Inflammatory macrophage treated with lipopolysaccharide for 4 hours (primary cell): Measurements from ENCODE around the gene EZR.
A peak's percentile ranks its signal among the peaks of the same experiment; 100 is the strongest.
"Not testable (repeated sequence)": the region's sequence is repeated elsewhere in the genome, so short reads cannot be mapped to it uniquely, and the experiment has no call there.

Source experiments
- DNase-seq: peaks from one replicate; pipeline ENCODE4 v3.0.0-alpha.2; 2020

The EZR gene

DNA sequence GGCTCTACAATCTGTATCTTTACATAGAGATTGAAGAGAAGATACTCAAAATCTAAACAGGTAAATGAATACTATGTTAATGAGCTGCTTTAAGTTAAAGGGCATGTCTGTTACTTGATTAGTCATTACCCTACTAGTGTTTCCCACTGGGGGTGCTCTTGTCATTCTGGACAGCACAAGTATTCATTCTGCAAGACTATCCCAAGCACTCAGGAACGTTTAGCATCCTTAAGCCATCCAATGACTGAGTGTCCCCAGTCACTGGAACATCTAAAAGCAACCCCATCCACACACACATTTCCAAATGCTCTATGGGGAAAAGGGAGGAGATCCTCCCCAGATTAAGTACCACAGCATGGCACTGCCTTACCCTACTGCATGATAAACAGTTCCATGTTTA lies 25.7 kb downstream of the EZR start:
- peak; percentile 38 for DNase-seq

DNA sequence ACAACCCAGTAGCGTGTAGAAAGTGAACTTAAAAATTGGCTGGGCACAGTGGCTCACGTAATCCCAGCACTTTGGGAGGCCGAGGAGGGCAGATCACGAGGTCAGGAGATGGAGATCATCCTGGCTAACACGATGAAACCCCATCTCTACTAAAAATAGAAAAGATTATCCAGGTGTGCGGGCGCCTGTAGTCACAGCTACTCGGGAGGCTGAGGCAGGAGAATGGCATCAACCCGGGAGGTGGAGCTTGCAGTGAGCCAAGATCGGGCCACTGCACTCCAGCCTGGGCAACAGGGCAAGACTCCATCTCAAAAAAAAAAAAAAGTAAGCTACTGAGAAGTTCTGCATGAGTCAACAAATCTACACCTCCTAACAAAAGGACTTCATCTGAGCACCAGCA lies 26.7 kb downstream of the EZR start:
- DNase-seq = not testable (repeated sequence)

DNA sequence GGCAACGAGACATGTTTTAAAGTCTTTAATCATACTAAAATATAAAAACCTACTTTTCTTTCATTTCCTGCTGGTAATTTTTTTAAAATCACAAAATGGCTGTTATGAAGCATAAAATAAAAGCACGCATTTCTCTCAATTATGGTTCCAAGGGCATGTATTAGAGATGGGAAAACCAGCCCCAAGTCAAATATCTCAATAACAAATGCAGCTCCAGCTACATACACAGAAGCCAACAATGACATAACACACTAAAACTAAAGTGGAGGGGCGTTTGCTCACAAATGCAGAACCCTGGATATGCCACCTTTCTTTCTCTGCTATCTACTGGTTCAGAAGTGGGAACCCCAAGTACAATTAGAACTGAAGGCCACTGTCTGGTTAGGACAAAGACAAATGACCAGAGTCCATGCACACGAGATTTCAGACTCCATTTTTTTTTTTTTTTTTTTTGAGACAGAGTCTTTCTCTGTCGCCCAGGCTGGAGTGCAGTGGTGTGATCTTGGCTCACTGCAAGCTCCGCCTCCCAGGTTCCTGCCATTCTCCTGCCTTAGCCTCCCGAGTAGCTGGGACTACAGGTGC lies 27.8 kb downstream of the EZR start:
- DNase-seq = no peak

DNA sequence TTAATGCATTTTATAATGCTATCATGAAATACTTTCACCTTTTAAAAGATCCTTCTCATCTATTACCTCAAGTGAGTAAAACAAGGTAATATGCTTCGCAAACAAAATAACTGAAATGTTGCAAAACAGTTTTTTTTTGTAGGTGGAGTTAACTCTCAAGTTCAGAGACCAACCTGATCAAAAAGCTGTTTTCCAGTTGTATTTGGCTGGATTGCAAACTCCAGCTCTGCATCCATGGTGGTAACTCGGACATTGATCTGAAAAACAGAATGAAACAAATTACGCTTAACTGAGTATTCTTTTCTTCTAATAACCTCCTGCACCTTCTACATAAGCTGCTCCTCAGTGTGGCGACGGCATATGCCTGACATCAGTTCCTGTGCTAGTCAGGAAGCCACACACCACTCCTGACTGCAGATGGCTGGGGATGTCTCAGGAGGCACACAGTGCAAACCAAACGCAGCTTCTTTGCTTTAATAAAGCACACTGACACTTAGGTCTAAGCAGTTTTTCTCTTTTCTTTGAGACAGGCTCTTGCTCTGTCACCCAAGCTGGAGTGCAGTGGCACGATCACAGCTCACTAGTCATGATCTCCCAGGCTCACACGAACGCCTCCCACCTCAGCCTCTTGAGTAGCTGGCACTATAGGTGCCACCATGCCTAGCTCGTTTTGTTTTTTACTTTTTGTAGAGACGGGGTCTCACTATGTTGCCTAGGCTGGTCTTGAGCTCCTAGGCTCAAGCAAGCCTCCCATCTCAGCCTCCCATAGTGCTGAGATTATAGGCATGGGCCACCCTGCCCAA lies 29.9 kb downstream of the EZR start:
- DNase-seq = no peak

DNA sequence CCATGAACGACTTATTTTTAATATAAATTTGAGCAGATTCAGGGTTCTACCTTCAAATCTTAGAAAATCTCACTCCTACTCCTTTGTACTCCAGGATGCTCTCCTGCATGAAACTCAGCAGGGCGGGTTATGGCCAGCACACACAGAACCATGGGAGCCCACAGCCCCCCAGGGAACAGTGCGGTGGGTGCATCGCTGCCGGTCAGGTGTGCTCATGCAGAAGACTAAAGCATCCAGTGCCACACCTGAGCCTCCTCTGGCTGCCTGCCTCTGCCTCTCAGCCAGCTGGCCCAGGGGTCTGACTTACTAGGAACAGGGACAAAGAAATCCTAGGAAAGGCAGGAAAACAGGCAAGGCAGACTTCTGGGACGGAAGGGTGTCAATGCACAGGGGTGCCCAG lies 31.8 kb downstream of the EZR start:
- DNase-seq = no peak

DNA sequence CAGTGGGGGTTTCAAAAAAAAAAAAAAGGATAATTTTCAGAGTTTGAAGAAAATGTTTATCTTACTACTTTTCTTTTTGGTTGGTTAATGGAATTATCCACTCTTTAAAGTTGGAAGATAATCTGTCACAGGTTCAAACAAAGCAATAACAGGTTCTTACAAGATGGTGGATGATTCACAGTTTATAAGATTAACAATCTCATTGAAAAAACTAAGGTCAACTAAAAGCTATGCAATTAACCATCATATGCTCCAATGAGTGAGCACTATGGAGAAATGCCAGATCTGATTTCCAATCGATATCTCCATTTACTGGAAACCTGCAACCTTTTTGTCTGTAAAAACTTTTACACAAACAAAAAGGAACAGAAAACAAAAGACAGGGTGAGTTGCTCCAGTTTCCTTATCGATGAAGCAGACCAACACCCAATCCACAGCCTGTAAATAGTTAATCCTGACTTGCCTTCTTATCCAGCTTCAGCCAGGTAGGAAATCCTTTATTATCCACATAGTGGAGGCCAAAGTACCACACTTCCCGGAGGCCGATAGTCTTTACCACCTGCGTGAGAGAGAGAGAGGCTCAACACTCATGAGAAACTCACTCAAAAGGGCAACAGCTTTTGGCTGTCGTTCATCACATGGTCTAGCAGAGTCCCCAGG lies 32.4 kb downstream of the EZR start:
- DNase-seq = no peak

DNA sequence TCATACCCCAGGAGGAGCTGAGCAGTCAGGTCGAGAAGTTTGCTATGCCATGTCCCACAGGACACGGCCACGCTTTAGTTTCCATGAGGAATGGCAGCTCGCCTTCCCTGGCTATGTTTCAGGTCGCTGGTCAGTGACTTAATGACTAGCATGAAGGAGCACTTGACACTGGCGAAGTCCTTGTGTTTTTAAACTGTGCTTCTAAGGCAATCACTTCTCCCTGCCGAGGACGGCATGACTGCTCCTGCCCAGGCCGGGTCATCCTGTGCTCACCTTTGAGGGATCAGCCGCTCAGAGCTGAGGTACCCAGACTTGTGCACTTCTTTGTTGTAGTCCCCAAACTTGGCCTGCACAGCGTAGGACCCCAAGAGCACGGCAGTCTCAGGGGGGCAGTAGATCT lies 34.1 kb downstream of the EZR start:
- no peak for DNase-seq

DNA sequence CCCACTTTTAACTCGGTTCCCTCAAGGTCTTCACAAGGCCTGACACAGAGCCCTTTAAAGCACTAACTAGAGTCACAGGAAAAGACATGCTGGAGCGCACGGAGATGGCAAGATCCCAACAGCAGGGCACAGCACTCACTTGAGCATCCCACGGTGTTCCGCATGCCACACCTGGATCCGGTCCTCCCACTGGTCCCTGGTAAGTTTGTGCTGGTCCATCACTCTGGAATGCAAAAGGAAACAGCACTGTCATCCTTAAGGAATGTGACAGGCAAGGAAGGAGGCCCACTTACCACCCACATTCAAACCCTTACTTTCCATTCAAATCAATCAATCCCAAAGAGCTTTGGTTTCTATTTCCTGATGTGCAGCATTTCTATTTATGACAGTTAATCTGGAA lies 34.7 kb downstream of the EZR start:
- no peak for DNase-seq

DNA sequence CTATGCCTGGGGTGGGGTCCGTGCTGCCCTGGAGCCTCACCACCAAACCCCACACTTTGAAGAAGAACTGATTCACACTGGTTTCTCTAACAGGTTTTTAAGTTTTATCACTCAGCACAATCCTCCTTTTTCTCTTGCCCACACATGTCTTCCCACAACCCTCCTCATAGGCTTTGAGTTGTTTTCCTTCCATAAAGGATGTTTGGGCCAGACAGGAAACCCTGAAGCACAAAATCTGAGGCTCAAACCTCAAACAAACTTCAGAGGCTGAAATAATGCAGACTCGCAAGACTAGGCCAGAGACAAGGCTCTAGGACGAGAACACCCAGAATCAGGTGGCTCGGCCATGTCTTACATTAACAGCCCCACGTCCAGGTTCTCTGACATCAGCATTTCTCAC lies 35.3 kb downstream of the EZR start:
- DNase-seq = no peak

DNA sequence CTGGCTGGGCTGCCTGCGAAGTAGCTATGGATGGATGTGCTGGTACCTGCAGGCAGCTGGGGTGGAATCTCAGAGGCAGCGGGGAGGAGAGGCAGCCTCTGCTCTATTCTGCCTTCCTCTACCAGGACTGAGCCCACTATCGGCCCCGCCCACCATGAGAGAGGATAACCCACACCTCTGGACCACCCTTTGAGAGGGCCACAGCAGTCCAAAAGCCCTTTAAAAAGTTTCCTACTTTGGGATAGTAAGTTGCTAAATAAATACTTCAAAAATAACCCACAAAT lies 36.1 kb downstream of the EZR start:
- DNase-seq = no peak

DNA sequence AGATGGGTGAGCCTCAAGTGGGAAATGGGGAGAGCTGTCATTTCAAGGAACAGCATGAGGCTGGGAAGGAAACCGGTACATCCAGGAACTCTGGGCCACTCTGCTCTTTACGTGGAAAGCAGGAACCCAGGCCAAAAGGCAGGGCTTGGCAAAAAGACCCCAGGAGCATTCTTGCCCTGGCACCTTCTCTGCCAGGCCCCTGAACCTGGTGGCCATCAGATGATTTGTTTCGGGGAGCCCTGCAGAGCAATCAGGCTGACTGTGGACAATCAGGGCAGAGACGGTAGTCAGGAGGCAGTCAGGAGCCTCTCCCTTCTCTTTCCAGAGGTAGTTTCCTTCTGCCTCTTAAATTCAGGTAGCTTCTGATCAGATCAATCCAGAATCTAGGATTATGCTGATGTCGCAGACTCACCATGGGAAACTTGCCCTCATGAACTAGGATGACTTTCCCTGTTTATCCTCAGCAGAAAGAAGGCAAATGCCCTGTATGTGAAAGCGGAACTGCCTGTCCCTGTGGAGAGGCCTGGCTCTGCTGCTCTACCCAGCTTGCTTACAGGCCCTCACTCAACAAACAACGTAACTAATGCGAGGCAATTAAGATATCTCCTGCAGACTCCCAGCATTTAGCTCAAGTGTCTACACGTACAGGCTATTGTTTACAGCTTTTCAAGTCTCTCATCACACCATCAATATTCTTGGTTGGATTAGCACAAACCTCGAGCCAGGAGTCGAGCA lies 36.6 kb downstream of the EZR start:
- DNase-seq = no peak

DNA sequence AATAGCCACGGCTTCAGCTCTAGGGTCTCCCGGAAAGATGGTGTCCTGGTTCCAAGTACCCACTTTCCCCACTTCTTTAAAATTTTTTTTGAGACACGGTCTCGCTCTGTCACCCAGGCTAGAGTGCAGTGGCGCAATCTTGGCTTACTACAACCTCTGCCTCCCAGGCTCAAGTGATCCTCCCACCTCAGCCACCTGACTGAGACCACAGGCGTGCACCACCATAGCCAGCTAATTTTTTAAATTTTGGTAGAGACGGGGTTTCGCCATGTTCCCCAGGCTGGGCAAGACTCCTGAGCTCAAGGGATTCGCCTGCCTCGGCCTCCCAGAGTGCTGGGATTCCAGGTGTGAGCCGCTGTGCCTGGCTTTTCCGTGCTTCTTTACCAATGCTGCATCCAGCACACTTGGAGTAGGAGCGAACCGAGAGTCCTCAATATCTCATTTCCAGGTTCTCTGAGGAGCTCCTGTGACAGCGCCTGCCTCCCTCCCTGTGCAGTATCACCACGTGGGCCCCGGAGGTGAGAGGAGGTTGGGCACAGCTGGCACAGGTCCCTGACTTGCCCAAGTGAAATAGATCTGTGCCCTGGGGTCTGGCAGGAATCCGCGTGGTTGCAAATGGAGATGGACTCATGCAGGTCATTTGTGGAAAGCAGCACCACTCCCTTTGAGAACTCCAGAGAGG lies 37.3 kb downstream of the EZR start:
- DNase-seq = no peak

DNA sequence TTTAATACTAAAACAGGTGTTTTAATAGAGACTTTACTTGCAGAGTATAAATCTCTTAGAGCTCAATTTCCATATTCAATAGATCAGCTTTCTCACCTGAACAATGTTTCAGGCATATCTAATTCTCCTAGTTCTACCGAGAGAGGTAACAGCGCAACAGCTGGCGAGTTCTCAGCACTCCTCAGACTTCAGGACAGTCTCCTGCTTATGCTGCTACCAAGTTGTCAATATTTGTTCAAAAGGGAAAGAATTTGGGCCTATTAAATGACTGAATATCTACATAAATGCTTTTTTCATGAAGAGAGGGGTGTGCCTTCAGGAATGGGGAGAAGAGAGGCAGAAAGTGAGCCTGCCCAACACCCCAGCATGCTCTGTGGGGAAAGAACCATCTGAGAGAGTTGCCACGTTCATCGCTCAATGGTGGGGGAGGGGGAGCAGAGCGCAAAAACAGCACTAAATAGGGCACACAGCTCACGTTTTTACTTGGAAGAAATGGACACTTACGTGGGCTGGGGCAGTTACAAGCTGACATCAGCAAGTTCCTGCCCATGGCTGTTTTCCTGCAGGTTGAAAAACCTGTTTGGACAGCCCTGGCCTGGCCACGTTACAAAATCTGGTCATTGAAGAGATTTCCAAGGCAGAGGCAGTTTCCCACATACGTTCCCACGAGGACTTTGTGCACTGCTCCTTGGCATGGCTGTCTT lies 38.0 kb downstream of the EZR start:
- DNase-seq = no peak

DNA sequence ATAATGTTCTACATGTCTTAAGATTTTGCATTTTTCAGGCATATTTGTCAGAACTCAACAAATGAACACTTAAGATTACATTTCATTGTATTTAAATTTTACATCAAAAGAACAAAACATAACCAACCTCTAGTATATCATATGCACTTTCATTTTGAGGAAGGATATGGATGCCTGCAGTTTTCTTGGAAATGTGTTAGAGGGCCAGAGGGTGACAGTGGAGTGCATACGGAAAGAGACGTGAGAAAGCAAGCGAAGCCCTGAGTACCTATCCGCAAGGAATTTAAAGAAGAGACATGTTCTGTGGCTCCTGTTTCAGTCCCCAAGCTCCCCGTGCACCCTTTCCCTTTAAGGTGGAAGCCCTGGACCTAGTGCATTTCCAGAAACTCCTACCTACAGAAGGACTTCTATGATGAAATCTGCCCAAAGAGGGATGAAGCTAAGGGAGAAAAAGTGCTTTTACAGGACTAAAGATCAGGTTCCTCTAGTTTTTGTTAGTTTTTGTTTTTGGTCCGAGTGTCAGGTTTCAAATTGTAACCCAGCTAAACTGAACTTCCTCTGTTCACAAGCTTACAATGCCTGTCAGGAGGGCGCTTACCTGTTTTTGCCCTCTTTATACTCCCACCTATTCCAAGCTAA lies 38.8 kb downstream of the EZR start:
- no peak for DNase-seq

DNA sequence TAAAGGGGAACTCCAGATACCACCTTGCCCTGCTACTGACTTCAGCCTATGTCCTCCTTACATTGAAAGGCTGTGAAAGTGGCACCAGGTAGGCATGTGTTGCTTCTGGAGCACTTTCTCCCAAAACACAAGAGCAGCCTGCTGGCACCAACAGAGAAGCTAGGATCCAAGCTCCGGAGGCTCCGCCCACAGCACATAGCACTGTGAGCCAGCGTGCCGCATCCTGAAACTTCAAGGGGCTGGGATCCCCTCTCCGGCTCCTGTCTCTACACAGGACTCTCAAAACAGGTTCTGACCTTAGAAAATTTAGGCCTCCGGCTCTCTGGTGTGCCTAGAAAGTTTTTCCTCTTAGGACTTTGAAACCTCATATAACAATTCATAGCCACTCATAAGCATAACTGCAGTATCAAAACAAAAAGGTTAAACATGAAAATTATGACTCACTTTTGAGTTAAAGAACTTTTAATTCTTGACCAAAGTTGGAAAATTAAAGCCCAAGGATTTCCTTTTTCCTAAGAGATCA lies 41.1 kb downstream of the EZR start:
- DNase-seq = no peak

DNA sequence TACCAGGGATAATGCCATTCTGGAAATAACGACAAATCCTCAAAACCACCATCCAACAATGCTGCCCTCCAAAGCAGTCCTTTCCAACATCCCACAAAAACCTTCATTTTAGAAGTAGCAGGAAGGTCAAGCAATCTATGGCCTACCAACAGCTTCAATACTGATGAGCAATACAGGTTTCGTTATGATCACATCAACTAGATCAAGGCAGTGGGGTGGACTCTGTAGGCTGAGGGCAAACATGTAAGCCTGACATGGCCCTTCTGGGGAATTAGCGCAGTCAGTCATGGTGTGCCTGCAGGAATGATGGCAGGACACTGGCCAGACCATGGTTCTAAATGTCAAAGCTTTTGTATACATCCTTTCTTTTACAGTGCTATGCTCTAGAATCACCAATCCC lies 41.7 kb downstream of the EZR start:
- DNase-seq = no peak

DNA sequence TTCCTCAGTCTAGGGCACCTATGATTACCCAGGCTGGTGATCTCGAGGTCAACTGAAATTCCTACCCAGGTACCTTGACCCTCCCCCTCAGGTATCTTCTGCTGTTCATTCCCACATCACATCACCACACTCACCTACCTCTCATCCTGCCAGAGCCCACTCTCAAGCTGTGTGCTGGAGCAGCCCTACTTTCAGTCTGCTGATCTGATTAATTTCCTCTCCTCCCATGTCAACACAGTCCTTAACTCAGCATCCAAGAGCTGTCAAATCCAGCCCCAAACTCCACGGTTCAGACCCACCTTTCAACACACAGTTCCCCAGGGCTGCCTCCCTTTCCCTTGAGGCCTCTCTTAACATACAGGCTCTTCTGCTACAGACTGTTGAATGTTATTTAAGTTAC lies 42.4 kb downstream of the EZR start:
- DNase-seq = no peak

DNA sequence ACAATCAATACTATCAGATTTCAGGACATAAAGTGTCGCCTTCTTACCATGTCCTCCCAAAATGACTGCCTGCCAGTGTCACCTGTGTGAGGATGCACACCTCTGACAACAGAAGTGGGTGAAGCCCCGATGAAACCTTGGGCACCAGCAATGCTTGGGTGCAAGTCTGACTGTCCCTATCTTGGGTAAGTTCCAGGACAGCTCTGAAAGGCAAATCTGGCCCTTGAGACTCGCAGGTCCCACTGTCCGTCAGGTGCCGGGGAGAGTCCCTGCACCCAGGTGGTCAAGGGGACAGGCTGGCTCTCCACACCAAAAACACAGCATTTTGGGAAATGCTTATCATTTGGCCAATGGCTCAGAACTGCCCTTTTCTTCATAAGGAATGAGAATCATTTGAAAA lies 43.3 kb downstream of the EZR start:
- DNase-seq = no peak

DNA sequence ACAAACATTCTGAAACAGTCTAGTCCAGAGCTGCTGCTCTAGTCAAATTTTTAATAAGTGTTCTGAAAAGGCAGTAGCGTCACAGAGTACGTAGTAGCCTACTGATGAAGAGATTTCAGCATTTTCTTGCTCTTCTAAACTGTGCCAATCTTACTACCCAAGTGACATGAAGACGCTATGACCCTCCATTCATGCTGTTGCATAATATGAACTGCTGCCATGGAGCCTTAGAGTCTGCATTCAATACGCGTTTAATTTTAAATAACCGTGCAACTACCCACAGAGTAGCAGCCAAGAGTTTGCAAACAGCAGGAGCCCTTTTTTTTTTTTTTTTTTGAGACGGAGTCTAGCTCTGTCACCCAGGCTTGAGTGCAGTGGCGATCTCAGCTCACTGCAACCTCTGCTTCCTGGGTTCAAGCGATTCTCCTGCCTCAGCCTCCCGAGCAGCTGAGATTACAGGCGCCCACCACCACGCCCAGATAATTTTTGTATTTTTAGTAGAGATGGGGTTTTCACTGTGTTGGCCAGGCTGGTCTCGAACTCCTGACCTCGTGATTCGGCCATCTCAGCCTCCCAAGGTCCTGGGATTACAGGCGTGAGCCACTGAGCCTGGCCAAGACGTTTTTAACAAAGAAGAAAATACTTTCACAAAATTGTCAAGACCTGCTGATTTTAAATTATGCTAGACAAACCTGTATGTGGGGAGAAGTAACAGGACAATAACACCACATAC lies 44.3 kb downstream of the EZR start:
- no peak for DNase-seq

DNA sequence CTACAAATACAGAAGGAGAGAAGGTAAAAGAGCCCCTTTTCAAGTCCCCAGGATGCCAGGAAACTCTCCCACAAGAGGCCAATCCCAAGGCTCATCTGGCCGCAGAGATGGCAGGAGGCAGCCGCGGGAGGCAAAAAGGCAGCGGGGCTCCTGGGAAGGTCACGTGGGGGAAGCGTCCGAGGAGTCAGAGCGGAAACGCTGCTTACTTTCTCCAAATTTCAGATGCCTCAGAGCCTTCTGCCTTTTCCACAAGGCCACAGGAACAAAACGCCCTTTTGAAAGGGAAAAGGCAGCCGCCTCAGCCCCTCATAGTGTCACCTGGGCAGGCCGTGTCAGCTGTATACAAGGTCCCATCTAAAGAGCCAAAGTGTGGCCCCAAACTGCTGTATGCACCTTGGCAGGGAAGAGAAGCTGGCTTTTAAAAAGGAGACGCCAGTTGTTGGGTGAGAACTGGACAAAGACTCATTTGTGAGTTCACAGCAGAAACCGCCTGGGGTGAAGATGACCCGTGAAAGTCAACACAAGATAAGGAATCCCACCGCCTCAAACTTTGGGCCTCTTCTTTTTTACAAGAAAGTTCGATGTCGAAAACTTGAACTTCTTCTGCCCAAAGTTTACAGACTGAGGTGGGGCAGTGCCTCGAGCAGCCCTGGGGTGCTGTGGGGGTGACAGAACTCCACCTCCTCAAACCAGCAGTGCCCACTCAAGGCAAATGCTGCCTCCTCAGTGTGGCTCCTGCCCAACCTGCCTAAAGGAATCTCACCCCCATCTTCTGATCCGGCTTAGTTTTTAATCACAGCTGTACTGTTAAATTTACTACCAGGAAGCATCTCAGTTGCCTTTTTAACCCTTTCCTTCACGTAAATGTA lies 45.4 kb downstream of the EZR start:
- no peak for DNase-seq
